RKO (cell line): ENCODE results near the gene ST8SIA5.

Source experiments
- DNase-seq: peaks from one replicate; pipeline ENCODE4 v3.0.0-alpha.2; 2016; ENCODE audit warnings: low spot score

ST8SIA5 gene

DNA sequence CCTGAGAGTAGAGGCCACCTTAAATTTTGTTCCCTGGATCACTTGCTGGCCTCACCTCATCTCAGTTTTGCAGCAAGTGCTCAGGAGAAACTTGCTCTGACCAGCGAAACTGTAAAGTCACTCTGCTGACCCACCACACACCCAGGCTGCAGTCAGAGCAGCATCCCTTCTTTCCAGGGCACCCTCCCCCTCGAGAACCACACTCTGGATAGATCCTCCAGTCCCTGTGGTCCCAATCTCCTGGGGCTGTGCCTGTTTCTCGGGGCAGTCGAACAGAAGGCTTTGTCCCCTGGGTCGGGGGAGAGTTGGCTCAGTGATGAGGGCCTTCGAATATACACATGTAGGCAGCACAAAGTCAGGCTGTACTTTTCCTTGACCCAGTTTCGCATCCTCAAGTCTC is 18.4 kb downstream of the ST8SIA5 start:
- DNase-seq = no peak

DNA sequence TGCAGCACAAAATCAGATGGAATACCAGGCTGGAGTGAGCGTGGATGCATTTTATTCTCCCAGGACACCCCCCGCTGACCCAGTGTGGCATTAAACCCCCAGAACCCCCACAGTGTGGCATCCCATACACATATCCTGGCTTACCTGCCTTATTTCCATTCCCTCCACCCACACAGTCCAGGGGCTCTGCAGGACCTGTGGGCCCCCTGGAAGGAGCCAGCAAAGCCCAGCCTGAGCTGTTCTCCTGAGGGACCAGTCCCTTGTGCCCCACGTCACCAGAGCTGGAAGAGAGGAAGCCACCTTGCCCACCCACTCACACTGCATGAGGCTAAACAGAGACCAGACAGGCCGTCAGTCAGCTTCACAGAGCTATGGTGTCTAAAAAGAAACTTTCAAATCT is 20.1 kb downstream of the ST8SIA5 start:
- DNase-seq = no peak

DNA sequence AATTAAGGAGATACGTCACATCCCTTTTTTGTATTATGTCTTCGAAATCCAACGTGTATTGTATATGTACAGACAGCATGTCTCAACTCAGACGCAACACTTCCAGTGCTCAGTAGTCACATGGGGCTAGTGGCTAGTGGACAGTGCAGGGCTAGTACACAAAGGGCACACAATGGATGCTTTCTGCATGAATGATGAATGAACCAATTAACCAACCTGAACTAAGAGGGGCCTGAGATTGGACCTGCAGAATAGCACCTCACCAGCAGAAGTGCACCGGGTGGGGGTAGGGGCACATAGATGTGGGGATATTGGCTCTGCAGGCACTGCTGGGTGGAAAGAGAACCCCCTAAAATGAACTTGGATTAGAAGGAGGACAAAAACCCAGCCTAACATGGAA is 20.7 kb downstream of the ST8SIA5 start:
- no peak for DNase-seq

DNA sequence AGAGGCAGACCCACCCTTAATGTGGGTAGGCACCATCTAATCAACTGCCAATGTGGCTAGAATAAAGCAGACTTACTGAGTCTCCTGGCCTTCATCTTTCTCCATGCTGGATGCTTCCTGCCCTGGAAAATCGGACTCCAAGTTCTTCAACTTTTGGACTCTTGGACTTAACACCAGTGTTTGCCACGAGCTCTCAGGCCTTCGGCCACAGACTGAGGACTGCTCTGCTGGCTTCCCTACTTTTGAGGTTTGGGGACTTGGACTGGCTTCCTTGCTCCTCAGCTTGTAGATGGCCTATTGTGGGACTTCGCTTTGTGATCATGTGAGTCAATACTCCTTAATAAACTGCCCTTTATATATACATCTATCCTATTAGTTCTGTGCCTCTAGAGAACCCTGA is 21.9 kb downstream of the ST8SIA5 start:
- DNase-seq = no peak

DNA sequence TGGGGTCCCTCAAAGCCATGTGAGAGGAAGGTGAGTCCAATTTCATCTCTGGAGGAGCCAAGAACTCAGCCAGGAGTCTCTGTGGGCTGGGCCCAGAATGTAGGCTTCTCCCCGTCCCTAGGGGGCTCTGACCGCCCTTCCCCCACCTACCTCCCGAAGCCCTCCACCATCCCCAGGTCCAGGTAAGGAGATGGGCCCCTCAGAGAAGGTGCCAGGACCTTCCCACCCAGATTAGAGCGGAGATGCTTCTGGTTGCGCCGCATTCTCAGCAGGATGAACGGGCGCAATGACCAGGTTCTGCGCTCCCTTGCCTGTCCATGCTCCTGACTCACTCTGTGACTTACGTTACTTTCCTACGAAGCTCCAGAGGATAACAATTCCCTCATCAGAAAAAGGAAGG is 23.0 kb downstream of the ST8SIA5 start:
- no peak for DNase-seq

DNA sequence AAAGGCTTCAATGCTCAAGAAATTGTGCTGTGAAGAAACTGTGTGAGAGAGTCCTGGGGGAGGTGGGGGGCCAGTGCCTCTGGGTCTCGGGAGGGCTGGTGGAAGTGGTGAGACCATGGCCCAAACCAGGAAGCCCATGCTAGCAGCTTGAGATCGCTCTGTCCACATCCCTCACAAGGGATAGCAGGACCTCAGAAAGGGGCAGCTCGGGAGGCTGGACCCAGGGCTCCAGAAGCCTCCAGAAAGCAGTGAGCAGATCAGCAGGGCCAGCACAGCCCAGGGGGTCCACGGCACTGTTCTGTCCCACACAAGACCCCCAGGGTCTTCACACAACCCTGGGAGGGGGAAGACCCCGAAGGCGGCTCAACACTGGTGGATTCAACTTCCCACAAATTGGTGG is 24.1 kb downstream of the ST8SIA5 start:
- no peak for DNase-seq

DNA sequence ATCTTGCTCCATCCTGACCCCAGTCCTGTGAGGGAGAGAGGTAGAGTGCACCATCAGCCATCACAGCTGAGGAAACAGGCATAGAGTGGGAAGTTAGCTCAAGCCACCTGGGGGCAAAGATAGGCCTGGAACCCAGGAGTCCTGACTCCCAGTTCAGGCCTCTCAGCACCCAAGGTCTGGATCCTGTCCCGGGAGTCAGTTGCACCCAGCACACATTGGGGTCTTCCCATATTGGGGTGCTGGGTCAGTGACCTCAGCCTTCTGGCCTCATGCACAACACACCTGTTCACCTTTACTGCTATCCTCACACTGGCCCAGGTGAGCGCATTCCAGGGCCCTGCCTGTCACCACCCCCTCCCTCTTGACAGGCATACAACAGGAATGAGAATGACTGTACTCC is 24.7 kb downstream of the ST8SIA5 start:
- DNase-seq = no peak

DNA sequence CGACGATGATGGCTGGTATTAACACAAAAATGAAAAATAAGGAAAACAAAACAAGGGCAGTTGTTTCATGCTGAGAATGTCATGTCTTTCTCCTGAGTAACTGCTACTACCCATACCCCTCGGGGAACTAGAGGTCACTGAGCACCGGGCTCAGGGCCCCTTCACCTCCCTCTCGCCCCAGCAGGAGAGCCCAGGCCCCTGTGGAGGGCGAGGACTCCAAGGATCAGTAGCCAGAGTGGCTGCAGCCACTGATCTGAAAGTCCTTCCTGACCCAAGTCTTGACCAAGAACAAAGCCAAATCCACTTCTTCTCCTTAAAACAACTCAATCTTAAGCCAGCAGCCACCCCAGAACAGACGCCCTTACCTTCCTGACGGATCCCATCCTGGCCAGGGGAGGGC is 25.5 kb downstream of the ST8SIA5 start:
- no peak for DNase-seq

DNA sequence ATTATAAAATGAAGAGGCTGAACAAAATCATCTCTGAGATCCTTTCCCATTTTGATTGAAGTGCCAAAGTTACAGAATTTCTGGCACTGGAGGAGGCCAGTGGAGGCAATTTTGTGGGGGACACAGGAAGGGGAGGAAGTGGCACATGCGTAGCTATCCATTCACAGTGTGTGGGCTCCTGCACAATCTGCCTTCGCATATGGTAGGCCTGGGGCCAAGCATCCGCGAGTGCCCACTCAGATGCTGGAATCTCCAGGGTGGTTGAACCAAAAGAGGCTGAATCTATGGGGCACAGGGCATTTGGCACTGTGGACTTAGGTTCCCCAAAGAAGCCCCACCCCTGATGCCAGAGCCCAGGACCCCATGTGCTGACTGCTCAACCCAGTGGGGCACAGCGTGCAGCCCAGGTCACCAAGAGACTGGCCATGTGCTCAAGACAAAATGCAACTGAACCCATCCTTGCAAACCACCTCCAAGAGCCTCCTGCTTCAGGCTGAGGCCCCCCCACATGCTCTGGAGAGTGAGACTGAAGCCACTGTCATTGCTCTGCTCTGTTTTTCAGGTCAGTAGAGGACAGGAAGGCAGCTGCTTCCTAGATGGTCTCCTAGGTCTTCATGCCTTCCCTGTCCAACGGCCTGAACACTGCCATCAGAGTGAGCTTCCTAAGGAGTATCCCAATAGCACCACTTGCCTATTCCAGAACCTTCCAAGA is 28.5 kb downstream of the ST8SIA5 start:
- DNase-seq = no peak

DNA sequence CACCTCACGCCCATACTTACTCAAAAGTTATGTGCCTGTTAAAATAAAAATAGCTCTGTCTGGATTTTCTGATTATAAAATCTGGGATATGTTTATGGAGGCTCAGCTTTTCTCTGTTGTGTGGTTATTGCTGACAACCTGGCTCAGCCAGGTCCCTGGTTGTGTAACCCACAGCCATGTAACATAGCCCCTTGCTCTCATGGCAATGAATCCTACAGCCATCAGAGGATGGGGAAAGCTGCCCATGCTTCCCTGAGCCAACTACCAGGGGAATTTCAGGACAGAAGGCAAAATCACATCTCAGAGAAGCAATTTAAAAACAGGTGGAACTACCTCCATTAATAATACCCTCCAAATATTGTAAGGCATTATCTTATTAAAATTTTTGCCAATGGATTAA is 29.7 kb downstream of the ST8SIA5 start:
- DNase-seq = no peak

DNA sequence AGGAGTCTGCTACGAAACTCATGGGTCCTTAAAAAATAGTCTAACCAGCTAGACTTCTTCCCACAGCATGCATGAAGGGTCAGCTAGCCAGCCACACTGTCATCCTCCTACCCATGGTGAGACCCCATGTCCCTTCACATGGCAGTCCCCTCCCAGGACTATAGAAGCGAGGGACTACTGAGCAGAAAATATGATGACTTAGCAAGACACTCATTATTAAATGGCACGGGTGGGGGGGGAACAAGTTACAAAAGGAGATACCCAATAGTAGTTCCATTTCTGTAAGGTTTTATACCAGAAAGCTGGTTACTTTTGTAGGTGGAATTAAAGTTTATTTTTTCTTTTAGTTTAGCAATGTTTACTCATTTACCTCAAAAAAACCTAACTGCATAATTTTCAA is 31.5 kb downstream of the ST8SIA5 start:
- no peak for DNase-seq

DNA sequence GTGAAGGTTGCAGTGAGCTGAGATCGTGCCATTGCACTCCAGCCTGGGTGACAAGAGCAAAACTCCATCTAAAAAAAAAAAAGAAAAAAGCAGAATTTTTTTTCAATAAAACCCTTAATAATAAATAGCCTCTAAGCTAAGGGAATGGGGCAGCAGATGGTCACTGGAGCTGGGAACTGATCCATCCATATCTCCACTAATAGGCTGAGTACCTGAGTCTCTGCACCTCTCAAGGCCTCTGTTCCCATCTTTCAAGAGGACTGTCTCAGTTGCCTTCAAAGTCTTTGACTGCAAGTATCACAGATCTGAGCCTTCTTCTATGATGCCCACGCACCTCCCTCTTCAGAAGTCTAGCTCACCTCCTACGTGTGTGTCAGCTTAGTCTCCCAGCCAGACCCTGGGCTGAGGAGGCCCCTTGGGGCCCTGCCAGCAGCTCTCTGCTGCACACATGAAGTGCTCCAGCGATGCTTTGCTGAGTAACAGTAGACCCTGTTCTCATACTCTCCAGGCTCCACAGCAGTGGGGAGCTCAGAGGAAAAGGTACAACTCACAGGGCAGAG is 32.9 kb downstream of the ST8SIA5 start:
- no peak for DNase-seq

DNA sequence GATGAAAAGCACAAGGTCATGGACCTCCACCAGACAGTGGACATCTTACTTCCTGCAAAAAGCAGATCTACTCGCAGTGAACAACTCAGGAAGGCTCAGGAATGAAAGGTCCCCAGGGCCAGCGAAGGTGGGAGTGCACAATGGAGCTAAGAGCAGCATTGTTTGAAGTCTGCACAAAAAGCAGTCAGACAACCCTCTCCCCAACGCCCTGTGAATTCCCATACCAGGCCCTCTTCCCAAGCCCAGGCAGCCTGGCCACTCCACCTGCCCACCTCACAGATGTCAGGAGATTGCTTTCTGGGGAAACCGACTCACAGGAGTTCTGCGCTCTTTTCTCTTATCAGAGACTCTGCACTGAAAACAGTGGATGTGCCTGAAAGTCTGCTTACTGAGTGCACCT is 34.8 kb downstream of the ST8SIA5 start:
- no peak for DNase-seq

DNA sequence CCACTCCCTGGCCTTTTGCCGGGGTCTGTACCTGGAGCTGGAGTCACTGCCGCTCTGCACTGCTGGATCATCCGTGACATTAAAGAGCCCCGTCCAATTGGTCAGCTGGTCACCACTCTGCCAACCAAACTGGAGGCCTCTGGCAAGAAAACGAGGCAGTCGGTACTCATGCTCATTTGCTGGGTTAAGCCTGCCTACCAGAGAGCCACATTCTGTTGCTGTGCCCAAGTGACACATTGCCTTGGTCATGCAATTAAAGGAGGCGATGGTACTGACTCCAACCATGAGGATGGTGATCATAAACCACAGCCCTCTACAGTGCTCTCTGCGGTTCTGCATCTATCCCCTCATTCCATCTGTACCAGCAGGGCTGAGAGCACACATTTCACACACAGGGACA is 35.5 kb downstream of the ST8SIA5 start:
- DNase-seq = no peak

DNA sequence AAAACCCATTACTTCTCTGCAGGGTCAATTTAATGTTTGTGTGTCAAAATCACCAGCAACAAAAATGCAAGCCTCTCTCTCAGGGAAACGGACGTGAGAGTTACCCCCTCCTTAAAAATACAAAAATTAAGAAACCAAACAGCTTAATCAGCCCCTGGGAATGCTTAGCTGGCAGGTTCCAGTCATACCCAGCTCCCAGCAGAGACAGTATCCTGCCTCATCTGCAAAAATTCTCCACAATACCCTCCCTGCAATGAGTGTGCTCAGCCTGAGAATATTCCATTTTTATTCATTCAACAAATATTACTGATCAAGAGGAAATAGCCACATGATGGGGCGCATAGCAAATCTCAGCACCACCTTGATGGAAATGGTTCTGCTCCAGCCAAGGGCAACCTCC is 36.3 kb downstream of the ST8SIA5 start:
- no peak for DNase-seq

DNA sequence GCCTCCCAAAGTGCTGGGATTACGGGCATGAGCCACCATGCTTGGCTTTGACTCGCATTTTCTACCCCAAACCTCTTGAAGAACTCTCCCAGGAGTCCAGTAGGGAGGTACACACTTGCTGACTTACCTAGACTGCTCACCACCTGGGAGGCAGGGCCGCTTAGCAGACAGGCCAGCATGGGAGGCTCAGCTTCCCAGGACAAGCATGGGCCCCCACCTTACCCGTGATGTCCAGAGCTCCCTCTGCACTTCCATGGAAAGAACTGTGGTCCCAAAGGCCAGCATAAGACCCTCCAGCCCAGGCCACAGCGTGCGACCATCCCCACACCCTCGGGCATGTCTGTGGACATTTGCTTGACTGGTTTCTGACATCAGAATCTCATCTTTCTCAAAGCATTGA is 36.8 kb downstream of the ST8SIA5 start:
- no peak for DNase-seq

DNA sequence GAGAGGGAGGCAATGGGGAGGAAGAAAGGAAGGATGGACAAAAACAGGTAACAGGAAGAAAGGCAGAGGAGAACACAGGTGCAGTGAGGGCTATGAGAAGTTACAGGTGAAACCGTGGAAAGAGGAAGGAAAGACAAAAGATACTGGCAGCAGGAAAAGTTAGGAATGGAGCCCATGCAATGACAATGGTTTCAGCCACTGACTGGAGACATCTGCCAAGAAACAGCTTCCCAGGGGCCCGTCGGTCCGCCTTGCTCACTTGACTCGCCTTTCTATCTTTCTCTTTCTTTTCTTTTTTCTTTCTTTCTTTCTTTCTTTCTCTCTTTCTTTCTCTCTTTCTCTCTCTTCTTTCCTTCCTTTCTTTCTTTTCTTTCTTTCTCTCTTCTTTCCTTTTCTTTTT is 37.5 kb downstream of the ST8SIA5 start:
- no peak for DNase-seq

DNA sequence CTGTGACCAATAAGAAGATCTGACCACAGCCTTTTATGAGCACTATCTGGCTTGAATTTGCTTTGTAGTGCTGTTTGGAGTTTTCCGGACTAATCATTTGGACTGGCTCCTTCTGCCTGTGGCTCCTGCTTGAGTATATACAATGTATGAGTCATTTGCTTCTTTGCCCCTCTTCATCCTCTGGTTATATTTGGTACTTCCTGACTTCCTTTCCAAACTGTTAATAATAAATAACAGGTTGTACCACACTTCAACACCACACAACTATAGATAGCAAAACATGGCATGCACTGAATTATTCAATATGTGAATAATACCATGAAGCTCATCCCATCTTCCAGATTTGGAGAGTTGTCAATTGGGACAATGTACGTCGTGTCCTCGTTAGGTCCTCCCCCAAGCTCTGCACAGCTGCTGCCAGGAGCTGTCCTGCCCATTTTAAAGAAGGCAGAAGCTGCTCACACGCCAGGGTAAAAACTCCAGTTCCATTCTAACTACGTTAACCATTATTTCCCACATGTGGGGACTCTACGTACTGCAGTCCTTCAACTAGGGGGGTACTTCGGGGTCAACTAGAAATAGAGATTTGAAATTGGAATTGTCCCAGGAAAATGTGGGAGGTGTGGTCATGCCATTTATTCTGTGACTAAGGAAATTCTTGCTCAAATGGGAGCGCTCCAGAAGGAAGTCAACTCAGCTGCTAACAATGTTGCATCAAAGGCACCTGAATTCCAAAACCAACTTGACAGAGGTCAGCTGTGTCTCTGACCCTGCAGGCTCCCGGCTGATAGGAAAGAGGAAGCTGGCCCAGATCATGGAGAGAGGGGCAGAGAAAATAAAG is 38.1 kb downstream of the ST8SIA5 start:
- peak; percentile 9 for DNase-seq

DNA sequence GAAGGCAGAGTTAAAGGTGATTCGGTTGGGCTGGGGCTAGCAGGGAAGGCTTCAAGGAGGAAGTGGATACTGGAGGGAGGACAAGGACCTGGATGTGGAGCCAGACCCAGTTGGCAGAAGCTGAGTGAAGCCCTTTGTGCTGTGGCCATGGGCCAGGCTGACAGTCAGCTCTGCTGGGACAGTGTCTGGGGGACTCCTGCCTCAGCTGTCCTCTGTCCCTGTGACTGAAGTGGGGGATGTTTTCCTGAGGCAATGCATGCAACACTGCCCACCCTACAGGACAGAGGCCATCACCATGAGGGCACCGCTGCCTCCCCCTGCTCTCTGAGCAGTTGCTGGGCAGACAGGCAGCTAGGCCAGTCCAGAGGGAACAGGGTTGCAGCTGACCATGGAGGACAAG is 40.0 kb downstream of the ST8SIA5 start:
- no peak for DNase-seq

DNA sequence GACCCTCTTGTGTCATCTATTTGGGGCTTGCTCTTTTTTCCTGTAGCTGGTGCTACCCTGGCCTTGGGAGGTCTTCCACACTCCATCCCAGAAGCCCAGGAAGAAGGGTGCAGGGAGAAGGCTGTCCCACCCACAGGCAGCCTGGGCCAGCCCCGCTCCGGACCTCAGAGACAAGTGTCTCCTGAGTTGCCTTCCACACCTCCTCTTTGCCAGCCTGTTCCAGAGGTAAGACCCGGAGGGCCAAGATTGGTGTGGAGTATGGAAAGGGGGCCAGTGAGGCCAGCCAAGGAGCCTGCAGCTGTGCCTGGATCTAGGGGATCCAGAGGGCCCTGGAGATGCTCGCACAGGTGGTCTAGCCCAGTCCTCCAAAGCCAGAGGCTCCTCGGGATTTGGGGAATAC is 40.5 kb downstream of the ST8SIA5 start:
- no peak for DNase-seq

DNA sequence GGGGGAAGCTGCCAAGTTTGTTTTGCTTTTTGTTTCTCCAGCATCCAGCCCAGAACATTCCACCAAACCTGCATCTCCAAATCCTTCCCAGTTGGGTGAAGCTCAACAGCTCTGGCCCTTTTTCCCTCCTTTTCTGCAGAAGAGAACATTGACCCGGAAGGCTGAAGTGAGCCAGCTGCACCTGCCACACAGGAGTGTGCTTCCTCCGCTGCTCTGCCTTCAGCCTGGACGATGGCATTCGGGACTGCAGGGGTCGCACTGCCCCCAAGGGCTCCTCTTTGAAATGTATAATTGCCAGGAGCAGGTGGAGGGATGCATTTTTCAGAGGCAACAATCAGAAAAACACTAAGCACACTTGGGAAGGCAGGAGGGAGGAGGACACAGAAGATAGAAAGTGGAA is 41.8 kb downstream of the ST8SIA5 start:
- no peak for DNase-seq

DNA sequence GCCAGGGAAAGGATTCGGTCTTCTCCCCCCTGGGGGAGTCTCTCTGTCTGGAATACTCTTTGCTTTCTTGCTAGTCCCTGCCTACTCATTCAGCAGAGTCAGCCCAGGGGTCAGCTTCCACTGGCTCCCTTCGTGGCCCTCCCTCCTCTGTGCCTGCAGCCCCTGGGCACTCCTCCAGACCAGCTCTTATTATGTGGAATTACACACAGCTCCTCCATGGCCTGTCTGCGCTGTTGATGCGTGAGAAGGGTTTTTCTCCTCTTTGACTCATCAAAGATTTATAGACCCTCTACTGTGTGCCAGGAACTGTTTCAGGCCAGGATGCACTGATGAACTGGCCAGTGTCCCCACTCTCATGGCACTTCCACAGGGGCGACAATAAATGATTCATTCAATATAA is 44.4 kb downstream of the ST8SIA5 start:
- no peak for DNase-seq

DNA sequence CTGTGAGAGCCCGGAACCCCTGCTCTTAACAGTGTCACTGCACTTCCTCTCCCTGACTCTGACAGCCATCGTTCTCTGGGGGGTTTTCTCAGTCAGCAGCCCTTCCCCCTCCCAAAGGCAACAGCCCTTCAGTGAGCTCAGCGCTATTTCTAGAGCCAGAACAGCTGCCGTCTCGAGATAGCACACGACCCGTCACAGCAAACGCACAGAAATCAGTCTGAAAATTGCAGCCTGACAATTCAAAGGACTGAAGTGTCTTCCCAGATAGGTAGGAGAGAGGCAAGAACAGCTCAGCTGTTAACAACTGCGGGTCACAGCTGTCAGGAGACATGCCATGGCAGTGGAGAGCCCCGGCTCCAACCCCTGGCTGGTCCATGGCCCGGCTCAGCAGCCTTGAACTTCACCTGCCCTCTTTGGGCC is 45.4 kb downstream of the ST8SIA5 start:
- DNase-seq = no peak
